ENCODE measurements around the gene RSBN1L.
A peak's percentile ranks its signal among the peaks of the same experiment; 100 is the strongest.

RSBN1L gene

DNA sequence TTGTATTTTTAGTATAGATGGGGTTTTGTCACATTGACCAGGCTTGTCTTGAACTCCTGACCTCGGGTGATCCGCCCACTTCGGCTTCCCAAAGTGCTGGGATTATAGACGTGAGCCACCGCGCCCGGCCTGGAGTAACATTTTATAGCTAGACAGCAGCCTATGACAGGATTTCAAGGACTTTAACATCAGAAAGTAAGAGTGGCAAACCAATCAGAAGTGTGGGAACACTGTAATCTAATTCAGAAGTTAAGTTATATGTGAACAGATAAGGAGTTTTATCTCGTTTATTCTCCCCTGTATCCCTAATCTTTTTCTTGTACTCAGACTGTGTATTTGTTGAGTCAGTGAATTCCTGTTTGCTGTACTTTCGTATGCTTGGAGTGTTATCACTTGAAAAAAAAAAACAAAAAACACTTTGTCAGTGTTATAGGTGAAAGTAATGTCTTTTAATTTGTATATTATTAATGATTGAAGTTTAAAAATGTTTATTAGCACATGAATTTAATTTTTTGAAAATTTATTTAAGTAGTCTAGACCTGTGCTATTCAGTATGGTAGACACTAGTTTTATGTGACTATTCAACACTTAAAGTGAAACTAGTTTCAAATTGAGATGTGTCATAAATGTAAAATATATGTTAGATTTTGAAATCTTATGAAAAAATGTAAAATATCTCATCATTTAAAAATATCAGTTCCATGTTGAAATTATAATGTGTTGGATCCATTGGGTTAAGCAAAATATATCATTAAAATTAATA, 38.6 kb downstream of the RSBN1L start:
- DNase-seq = no peak

DNA sequence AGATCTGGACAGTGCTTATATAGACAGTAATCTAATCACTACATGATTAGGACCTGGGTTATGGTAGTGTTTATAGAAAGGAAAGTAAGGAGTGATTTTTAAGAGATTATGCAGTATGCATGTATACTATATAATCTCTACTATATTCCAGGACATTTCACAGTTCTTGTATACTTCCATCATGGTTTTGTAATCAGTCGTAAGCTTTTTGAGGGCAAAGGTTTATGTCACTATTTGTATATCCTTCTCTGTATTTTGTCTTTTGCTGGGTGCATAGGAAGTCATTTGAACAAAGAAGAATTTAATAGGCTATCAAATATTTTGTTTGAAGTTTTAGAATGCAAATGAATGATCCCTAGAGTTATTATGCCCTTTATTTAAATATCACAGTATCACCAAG, 39.2 kb downstream of the RSBN1L start:
- DNase-seq = no peak

DNA sequence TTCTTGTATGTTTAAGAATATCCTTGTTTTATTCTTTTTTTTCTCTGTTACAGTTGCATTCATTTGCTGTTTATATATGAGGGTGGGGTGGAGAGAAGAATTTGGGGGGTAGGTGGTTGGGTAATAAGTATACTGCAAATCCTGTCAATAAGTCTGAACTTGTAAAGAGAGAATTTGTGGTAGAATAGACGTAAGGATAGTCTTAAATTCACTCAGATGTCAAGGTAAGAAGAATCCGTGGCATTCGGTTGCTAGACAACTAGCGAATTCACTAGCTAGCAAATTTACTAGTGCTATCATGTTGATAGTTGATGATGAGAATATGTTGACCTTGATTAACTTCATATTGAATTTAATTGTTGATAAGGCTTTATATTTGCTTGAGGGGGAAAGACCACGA, 40.7 kb downstream of the RSBN1L start:
- DNase-seq = no peak

DNA sequence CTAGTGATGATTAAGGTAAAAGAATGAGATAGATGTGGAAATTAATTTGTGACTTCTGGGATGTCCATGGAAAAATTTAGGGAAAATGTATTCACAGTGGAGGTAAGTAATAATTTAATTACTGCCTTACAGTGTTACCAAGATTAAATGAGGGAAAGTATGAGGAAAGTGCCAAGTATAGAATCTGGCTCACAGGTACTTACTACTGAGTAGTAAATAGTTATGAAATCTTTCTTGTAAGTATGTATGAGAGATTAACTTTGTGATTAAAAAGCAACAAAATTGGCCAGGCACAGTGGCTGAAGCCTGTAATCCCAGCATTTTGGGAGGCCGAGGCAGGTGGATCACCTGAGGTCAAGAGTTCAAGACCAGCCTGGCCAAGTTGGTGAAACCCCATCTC, 42.1 kb downstream of the RSBN1L start:
- no peak for DNase-seq

DNA sequence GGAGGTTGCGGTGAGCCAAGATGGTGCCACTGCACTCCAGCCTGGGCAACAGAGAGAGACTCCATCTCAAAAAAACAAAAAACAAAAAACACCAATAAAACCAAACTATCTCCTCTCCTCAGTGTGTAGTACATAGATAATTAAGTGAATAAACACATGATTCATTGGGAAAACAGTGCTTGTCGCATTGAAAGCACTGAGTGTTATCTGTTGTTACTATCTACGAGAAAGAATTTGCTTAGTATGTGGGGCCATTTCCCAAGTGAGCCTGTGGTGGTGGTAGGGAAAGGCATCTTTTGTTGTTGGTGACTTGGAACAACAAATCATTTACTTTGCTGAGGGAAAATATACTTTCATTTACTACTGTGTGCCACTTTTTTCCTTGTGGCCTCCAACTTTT, 42.6 kb downstream of the RSBN1L start:
- no peak for DNase-seq

DNA sequence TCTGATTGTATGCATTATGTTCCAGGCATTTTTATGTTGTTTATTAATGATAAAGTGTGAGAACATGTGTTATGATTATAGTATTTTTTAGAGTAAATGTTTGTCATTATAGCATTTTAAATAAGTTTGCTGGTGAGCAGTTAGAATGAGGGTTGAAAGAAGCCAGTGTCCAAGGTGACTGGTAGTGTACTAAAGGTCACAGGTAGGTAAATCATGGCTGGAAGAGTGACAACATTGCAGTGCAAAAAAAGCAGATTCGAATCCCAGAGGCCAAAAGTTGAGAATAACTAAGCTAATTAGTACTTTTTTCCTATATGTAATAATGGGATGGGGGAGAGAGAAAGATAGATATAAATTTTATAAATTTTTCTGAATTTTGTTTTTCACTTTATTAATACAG, 44.0 kb downstream of the RSBN1L start:
- DNase-seq = no peak

DNA sequence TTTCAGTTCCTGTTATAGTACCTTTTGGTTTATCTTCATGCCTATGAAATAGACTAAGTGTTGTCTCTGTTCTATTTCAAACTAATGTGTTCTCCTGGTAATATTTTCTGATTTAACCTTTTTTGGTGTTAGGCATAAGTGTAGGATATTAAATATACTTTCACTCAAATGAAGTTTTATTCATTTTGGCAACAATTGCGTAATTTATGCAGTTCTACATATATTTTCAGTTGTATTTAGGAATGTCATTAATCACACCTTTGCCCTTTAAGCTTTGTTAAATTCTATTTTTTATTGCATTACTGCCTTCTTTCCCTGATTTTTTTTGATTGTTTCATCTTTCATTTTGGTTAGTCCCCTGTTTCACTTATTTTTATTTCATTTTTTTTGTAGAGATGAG, 47.3 kb downstream of the RSBN1L start:
- DNase-seq = no peak

DNA sequence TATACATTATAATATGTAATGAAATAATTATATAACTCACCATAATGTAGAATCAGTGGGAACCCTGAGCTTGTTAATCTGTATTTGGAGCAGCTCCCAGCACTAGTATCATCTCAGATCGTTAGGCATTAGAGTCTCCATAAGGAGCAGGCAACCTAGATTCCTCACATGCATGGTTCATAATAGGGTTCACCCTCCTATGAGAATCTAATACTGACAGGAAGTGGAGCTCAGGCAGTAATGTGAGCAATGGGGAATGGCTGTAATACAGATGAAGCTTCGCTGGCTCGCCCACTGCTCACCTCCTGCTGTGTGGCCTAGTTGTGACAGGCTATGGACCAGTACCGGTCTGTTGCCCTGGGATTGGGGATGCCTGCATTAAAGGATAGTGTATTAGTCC, 49.5 kb downstream of the RSBN1L start:
- DNase-seq = no peak

DNA sequence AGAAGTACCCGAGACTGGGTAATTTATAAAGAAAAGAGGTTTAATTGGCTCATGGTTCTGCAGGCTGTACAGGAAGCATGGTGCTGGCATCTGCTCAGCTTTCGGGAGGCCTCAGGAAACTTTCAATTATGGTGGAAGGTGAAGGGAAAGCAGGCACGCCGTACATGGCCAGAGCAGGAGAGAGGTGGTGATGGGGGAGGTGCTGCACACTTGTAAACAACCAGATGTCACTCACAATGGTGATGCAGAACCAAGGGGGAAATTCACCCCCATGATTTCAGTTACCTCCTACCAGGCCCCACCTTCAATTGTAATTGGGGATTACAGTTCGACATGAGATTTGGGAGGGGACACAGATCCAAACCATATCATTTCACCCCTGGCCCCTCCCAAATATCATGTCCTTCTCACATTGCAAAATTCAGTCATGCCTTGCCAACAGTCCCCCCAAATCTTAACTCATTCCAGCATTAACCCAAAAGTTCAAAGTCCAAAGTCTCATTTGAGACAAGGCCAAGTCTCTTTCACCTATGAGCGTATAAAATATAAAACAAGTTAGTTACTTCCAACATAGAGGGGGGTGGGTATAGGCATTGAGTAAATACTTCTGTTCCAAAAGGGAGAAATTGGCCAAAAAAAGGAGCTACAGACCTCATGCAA, 50.0 kb downstream of the RSBN1L start:
- no peak for DNase-seq

DNA sequence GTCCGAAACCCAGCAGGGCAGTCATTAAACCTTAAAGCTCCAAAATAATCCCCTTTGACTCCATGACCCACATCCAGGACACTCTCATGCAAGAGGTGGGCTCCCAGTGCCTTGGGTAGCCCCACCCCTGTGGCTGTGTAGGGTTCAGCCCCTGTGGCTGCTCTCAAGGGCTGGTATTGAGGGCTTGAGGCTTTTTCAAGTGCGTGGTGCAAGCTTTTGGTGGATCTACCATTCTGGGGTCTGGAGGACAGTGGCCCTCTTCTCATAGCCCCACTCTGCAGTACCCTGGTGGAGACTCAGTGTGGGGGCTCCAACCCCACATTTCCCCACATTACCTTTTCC, 50.5 kb downstream of the RSBN1L start:
- no peak for DNase-seq

DNA sequence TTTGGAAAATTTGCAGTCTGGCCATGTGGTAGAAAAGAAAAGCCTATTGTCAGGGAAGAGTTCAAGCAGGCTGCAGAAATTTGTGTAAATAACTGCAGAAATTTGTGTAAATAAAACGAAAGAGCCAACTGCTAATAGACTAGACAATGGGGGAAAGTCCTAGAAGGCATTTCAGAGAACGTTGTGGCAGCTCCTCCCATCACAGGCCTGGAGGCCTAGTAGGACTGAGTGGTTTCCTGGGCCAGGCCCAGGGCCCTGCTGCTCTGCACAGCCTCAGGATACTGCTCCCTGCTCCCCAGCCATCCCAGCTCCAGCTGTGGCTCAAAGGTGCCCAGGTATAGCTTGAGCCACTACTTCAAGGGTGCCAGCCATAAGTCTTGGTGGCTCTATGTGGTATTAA, 50.9 kb downstream of the RSBN1L start:
- DNase-seq = no peak

DNA sequence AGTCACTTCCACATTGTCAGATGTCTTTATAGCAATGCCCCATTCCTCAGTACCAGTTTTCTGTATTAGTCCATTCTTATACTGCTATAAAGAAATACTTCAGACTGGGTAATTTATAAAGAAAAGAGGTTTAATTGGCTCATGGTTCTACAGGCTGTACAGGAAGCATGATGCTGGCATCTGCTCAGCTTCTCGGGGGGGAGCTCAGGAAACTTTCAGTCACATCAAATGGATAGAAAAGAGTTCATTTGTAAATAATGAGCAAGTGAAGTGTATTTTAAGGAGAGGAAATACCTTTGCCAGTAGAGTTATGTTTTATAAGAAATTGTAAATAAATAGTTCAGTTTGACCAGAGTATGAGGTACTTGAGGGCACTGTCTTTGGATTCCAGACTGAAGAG, 51.5 kb downstream of the RSBN1L start:
- DNase-seq = no peak

DNA sequence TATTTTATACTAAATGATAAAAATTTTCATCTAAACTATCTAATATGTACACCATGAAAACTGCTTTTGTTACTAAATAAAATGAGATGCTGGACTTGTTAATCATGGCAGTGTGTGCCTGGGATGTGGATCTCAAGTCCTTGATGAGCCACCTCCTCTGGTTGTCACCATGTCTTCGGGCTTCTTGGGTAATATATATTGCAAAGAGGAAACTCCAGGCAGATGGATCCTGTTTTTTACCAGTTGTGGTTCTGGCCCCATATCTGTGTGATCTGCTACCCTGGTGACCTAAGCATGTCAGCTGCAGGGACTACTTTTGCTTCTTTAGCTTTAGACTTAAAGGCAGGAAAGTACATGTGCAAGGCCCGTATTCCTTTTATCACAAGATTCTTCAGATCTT, 55.8 kb downstream of the RSBN1L start:
- DNase-seq = no peak

DNA sequence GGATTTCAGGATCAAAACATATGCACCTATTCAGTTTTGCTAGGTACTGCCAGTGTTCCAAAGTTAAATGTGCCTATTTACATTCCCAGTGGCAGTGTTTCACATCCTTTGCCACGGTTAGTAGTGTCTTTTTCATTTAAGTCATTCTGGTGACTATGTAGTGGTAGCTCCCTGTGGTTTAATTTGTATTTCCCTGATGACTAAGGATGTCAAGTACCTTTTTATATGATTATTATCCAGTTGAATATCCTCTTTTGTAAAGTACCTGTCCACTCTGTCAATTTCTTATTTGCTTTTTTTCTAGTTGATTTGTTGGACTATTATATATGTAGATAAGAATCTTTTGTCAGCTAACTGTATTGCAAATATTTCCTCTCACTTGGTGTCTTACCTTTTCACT, 56.9 kb downstream of the RSBN1L start:
- DNase-seq = no peak

DNA sequence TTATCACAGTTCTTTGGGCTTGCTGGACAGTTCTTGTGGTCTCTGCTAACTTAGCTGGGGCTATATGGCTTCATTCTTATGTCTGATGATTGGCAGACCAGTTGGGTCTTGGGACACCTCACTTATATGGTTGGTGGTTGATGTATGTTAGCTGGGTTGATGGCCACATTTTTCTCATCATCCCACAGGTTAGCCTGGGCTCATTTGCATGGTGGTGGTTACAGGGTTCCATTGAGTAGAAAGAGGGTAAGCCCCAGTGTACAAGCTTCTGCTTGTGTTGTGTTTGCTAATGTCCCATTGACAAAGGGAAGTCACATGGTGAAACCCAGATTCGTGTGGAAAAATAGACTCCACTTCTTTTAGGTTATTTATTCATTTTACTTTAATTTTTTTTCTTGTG, 61.3 kb downstream of the RSBN1L start:
- no peak for DNase-seq

DNA sequence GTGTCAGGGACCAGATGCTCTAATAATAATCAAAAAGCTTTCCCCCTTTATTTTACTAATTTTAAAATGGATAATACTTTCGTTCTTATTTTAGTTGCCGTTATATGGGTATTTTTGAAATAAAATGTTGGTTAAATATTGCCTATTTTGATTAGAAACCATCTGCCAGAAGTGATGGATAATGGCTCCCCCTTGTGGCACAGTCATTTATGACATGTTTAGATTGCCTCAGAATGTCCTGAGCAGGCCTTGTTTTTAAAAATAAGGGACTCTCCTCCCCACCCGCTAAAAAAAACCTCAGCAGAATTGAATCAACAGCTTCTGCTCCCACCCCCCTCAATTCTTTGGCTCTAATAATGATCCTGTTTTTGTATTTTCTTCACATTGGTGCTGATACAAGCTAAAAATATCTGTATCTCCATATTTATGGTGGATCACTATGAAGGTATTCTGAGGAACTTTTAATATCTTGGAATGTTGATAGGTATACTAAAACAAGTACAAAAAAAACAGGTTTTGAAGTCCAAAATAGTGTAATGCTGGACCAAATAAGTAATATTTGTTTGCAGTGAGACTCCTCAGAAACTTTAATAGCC, 63.1 kb downstream of the RSBN1L start:
- DNase-seq = peak; percentile 10

DNA sequence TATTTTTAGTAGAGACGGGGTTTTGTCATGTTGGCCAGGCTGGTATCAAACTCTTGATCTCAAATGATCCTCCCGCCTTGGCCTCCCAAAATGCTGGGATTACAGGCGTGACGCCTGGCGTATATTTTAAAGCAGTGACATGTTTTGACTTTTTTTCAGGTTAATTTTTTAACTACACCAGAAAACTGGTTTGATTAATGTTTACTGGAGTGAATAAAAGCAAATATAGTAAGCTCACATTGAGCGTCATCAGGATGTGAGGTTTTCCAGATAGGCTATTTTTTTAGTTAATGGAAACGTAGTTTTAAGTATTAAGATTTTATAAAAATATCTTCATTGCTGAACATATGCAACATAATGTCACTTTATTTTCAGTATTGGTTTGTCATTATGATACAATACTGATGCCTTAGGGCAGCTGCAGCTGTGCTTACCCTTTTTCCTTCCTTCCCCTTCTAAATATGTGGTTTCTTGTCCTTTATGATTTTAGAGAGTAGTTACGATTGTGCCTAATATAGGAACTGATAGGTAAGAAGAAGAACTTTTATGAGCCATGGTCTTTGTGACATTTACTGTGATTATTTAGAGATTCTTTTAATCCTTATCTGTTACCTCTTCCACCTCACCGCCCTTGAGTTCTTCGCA, 64.7 kb downstream of the RSBN1L start:
- DNase-seq = no peak

DNA sequence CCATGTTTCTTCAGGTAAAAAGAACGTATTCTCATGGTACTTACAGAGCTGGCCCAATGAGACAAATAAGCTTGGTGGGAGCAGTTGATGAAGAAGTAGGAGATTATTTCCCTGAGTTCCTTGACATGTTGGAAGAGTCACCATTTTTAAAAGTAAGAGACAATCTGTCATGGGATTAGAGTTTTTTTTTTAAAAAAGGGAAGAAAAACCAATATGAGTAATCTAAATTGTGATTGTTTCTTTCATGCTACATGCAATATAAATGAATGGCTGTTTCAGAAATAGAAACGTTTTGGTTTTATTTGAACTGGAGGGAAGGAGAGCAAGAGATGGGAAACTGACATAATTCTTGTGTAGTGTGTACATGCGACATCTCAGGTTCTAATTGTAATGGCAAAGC, 69.2 kb downstream of the RSBN1L start:
- no peak for DNase-seq

DNA sequence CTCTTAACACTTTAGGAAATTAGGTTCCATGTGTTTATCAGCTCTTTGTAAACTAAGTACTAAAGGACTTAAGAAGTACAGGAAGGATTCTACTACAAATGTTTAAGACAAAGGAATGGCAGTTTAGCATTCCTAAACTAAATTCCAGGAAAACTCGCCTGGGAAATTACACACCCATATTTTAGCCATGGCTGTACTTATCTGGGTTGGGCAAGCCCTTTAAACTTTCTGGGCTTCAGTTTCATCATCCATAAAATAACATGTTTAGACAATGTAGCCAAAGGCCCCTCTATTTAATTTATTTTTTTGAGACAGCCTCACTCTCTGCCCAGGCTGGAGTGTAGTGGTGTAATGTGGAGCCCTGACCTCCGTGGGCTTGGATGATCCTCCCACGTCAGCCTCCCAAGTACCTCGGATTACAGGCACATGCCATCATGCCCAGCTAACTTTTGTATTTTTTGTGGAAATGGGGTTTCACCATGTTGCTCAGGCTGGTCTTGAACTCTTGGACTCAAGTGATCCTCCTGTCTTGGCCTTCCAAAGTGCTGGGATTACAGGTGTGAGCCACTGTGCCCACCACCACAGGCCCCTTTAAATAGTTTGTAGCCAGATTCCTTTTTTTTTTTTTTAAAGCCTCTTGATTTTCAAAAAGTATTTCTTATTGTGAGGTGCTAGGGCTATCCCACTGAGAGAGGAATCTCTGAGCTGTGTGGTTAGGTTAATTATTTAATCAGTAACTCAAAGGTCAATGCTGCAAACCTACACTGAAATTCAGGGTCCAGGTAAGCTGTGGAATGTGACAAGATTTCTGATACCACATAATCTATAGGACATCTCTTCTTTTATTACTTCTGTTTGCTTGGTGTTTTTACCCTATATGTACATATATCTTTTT, 69.9 kb downstream of the RSBN1L start:
- no peak for DNase-seq

DNA sequence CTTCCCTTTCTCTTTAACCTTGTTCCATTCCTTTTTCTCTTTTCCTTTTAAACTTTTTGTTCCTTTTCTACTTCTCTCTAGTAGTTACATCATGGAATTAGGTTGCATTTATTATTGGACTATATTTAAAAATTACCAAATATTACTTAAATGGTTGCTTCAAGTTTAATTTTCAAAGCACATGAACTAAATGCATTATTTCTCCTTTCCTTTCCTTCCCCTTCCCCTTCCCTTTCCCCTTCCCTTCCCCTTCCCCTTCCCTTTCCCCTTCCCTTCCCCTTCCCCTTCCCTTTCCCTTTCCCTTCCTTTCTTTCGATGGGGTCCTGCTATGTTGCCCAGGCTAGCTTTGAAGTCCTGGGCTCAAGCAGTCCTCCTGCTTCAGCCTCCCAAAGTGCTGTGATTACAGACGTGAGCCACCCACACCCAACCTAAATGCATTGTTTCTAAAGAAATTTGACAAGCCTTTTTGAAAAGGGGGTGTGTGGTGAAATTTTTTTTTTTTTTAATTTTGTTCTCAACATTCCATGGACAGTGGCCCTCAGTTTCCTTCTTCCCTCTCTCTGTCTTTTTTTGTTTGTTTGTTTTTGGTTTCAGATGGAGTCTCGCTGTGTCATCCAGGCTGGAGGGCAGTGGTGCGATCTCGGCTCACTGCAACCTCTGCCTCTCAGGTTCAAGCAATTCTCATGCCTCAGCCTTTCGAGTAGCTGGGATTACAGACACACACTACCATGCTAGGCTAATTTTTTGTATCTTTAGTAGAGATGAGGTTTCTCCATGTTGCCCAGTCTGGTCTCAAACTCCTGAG, 70.7 kb downstream of the RSBN1L start:
- no peak for DNase-seq

DNA sequence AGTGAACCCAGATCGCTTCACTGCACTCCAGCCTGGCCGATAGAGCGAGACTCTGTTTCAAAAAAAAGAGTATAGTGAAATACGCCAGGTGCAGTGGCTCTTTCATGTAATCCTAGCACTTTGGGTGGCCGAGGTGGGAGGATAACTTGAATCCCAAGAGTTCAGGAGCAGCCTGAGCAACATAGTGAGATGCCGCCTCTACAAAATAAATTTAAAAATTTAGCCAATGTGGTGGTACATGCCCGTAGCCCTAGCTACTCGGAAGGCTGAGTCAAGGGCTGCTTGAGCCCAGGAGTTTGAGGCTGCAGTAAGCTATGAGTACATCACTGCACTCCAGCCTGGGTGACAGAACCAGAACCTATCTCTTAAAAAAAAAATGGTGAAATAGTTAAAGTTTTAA, 74.1 kb downstream of the RSBN1L start:
- DNase-seq = no peak

DNA sequence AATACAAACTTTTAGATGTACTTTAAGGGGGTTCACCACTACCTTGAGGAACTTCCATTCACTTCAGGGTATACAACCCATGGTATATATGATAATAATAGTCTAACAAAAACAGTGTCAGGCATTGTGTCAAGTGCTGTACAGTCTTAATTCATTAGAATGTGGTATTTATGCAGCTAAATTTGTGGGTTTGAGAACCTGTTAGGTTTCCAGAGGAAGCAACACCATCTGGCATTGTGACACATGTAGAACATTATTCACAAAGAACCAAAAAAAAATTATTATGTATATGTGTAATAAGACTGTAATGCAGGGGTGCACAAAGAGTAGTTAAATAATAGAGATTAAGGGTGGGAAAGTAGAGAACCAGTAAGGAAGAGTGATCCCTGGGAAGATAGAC, 75.6 kb downstream of the RSBN1L start:
- no peak for DNase-seq

Measured in NK-92 treated with Interleukin-12 subunit alpha and Interleukin-12 subunit beta, amount 100 ng/mL, for 24 hours (cell line).